Stimulated activated CD8-positive, alpha-beta memory T cell treated with anti-CD3 and anti-CD28 coated beads, Interleukin-7, amount 100 ng/mL, for 4 hours (primary cell): ENCODE measurements around the gene TFPI2.

Source experiments
- DNase-seq, 2 donors: peaks; one replicate each; pipeline ENCODE4 v3.0.0-alpha.2; 2020; ENCODE audit warnings: low read depth in 2 of 2

Gene TFPI2

GRCh38 chr7:93910076-93910994 lies 19.8 kb upstream of the TFPI2 start:
- no peak for DNase-seq

- no peak for DNase-seq
These were observed 15.7 kb upstream of the TFPI2 start, which contains the start of gene GNGT1 for GRCh38 chr7:93906267-93906666. Gene GNGT1 (plus strand): TSS chr7:93906567. CDS start chr7:93906747, 180 bp downstream.

GRCh38 chr7:93902777-93903423 lies 12.3 kb upstream of the TFPI2 start:
- DNase-seq = no peak

GRCh38 chr7:93897680-93898079 lies 7.1 kb upstream of the TFPI2 start:
- DNase-seq = no peak

- DNase-seq = no peak
These were observed 5.5 kb upstream of the TFPI2 start for GRCh38 chr7:93895859-93896600.

- no peak for DNase-seq
These were observed 4.5 kb upstream of the TFPI2 start for GRCh38 chr7:93894966-93895640.

- no peak for DNase-seq
These were observed 3.9 kb upstream of the TFPI2 start for GRCh38 chr7:93894426-93894825.

GRCh38 chr7:93890041-93890463 lies 501 bp downstream of the TFPI2 start:
- DNase-seq = no peak

- DNase-seq = no peak
These were observed 1.3 kb downstream of the TFPI2 start for GRCh38 chr7:93889261-93889660.

GRCh38 chr7:93884541-93884940 lies 6.0 kb downstream of the TFPI2 start:
- DNase-seq = no peak

- DNase-seq = no peak
These were observed 6.6 kb downstream of the TFPI2 start for GRCh38 chr7:93883917-93884345.

- DNase-seq = no peak
These were observed 7.3 kb downstream of the TFPI2 start for GRCh38 chr7:93883078-93883916.

GRCh38 chr7:93882468-93882867 lies 8.1 kb downstream of the TFPI2 start:
- no peak for DNase-seq

GRCh38 chr7:93879356-93879755 lies 11.2 kb downstream of the TFPI2 start:
- no peak for DNase-seq

GRCh38 chr7:93877742-93878141 lies 12.8 kb downstream of the TFPI2 start:
- DNase-seq = no peak

- DNase-seq = no peak
These were observed 16.5 kb downstream of the TFPI2 start for GRCh38 chr7:93873998-93874574.

- no peak for DNase-seq
These were observed 23.7 kb downstream of the TFPI2 start for GRCh38 chr7:93866886-93867285.

- no peak for DNase-seq
These were observed 27.9 kb downstream of the TFPI2 start for GRCh38 chr7:93862651-93863050.

GRCh38 chr7:93861325-93861949 lies 29.1 kb downstream of the TFPI2 start:
- no peak for DNase-seq

GRCh38 chr7:93860261-93860660 lies 30.3 kb downstream of the TFPI2 start:
- no peak for DNase-seq
